Measurements from ENCODE around the gene PDE4B.
"Not testable (repeated sequence)": the region's sequence is repeated elsewhere in the genome, so short reads cannot be mapped to it uniquely, and the experiment has no call there.

Gene PDE4B

DNA sequence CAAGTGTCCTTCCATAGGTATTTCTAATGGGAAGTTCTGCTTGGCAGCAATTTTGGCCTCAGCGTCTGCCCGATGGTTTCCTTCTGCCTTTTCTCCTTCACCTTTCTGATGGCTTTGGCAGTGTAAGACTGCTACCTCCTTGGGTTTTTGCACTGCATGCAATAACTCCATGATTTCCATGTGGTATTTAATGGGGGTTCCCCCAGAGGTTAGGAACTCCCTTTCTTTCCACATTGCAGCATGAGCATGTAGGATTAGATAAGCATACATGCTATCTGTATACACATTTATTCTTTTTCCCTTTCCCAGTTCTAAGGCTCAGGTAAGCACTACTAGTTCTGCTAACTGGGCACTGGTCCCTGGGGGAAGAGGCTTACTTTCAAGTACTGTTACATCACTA lies 628.2 kb downstream of the PDE4B start:
- DNase-seq (ENCODE audit: low spot score) = not testable (repeated sequence)

DNA sequence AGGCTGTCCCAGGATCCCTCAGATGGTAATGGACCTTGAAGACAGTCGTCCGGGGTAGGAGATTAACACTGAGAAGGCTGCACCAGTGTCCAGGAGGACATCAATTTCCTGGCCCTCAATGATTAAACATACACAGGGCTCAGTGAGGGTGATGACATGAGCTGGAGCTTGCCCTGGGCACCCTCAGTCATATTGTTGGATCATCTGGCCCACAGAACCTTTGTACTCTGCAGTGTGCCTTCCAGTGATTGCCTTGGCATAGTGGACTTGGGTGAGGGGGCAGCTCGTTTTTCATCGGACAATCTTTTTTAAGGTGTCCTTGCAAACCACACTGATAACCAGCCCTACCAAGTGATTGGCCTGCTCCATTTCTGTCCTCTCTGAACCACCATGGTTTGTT lies 630.1 kb downstream of the PDE4B start:
- no peak for DNase-seq (ENCODE audit: low spot score)

All from CD4-positive, alpha-beta T cell treated with Interleukin-2 at 100 ng/mL for 4 hours (primary cell).